Stimulated activated CD4-positive, alpha-beta T cell treated with anti-CD3 and anti-CD28 coated beads, TNF-alpha, amount 100 ng/mL, for 4 hours (primary cell): ENCODE data around the gene LDLRAD3.
"Not testable (repeated sequence)": the region's sequence is repeated elsewhere in the genome, so short reads cannot be mapped to it uniquely, and the experiment has no call there.

ENCODE experiments used
- DNase-seq, 3 experiments: peaks; one replicate each; pipeline ENCODE4 v3.0.0-alpha.2; 2020; ENCODE audit warnings: low read depth in 3 of 3

The LDLRAD3 gene

DNA sequence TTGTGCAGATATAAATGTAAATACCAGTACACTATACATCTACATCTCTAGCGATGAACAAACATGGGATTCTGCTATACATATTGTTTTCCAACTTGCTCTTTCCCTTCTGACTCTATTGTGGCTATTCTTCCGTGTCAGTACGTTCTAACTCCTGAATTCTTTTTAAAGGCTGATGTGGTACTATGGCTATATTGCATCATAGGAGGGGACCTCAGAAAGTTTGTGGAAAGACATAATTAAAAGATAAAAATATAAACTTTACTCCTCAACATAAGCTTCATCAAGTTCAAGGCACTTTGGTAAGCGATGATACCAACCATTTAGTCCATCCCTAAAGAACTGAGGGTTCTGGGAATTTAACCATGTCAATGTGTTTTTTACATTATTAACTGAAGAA, 72.8 kb downstream of the LDLRAD3 start:
- DNase-seq = no peak

DNA sequence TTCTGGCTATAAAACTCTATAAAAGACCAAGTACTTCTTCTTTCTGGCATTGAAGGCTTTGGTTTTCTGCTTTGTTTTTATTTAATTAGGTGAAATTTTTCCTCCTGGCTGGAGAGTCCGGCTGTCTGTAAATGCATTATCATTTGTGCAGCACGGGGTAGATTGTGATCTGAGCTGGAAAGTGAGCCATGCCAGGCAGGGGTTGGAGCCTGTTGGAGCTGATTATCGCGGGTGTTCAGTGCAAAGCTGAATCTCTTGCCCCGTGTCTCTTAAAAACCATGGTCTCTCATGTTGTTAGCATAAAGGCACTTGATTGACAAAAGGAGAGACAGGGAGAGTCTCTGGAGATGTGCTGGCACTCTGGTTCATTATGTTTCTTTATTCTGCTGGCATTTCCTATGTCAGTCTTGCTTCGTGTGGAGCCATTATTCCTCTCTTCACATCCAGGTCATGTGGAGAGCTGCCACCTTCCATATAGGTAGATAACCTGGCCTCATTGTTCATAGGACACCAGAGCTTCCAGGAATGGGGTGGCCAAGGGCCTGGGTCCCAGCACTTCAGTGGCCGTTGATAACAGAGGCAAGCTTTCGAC, 75.2 kb downstream of the LDLRAD3 start:
- no peak for DNase-seq

DNA sequence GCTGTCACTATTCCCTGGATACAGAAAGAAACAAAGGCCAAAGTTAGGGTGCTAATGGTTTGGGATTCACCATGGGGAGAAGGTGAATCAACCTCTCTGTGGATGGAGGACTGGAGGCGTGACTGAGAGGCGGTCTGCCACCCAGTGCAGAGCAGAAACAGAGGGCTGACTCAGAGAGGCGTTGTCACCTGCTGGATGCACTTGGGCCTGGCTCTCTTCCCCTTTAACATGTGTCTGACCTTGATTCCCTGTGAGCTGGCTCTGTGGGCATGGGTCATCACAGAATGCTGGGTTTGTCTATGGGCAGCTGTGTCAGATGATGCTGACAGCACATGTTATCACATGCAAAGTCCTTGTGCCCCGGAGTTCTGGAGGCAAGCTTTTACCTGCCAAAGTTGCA, 75.9 kb downstream of the LDLRAD3 start:
- no peak for DNase-seq

DNA sequence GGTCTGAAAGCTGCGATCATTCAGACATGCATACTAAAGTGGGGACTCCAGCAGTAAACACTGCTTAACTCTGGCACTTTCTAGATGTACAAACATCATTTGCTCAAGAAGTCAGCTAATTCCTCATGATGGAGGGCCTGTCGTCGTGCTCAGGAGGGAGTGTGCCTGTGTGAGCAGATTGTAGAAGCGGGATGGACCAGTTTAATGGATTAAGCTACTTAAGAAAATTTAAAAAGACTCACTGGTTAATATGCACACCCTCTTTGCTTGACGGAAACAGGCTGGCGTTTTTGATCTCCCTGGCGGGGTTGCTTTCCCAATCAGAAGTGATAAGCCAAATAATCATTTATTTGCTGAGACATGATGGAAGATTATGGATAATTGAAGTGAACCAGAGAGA, 79.0 kb downstream of the LDLRAD3 start:
- no peak for DNase-seq

DNA sequence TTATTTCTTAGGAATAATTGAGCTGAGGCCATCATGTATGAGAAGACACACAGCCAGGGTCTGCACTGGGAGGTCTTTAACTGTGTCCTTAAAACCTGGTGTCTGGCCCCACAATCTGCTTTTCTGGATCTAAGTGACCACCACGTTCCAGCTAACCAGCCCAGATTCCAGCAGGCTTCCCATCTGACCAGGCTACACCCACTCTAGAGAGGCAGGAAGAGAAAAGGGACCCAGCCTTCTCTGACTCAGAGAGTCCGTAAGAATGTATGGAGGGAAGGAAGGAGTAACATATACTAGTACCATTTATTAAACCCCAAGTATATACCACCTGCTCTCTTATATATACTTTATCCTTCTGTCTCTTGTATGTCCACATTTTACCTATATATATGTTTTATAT, 80.1 kb downstream of the LDLRAD3 start:
- no peak for DNase-seq

DNA sequence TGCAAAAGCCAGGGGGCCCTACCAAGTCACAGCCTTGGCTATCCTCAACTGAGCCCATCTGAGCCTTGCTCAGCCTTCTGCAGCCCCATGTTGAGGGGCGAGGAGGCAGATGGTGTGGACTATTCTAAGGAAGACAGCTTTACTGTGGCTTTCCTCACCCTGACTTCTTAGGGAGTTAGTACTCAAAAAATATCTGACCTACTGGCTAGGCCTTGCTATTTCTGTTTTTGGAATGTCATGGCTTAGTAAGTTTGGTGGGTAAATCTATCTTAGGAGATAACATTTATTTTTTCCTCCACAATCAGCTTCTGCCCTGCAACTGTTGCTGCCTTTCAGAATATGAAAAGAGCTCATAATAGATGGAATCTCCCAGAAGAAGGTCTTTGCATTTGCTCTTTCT, 80.9 kb downstream of the LDLRAD3 start:
- no peak for DNase-seq

DNA sequence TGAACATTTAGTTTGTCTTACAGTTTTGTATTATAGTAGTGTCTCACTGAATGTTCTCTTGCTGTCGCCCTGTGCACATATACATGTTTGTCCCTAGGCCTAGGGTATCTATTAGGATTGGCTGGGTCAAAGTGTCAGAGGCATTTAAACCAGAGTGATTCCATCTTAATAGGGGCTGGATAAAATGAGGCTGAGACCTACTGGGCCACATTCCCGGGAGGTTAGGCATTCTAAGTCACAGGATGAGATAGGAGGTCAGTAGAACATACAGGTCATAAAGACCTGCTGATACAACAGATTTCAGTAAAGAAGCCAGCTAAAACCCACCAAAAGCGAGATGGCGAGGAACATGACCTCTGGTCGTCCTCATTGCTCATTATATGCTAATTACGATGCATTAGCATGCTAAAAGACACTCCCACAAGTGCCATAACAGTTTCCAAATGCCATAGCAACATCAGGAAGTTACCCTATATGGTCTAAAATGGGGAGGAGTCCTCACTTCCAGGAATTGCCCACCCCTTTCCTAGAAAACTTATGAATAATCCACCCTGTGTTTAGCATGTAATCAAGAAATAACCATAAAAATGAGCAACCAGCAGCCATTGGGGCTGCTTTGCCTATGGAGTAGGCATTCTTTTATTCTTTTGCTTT, 82.6 kb downstream of the LDLRAD3 start:
- no peak for DNase-seq

DNA sequence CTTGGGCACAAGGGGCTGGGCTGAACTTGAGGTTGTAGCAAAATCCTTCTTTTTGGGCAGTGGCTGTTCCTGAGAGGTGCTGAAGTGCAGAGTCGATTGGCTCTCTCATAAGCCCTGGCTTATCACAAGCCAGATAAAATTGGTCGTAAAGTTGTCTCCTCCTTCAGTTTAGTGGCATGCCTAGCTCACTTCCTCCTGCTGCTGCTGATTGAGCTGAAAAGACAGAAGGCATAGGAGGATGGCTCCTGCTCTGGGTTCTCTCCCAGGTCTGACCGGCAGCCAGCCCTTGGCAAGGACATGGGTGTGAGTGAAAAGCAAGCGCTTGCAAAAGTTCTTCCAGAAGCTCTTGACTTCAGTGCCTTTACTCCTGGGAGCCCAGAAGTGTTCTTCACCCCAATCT, 83.9 kb downstream of the LDLRAD3 start:
- DNase-seq = no peak

DNA sequence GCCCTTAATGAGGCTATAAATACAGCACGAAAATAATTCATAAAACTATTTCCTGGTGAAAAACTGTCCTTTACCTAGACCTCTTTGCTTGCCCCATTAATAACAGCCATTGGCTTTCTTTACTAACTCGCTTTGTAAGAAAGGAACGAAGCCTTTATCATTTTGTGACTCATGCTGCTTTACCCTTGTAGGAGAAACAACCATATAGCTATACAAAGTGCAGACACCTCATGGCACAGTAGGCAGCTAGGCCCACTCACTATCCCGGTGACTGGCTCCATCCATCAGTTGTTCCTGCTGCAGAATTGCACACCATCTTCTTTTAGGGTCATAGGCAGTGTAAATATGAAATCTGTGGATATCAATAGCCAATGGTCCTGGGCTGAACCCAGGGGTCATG, 85.8 kb downstream of the LDLRAD3 start:
- no peak for DNase-seq

DNA sequence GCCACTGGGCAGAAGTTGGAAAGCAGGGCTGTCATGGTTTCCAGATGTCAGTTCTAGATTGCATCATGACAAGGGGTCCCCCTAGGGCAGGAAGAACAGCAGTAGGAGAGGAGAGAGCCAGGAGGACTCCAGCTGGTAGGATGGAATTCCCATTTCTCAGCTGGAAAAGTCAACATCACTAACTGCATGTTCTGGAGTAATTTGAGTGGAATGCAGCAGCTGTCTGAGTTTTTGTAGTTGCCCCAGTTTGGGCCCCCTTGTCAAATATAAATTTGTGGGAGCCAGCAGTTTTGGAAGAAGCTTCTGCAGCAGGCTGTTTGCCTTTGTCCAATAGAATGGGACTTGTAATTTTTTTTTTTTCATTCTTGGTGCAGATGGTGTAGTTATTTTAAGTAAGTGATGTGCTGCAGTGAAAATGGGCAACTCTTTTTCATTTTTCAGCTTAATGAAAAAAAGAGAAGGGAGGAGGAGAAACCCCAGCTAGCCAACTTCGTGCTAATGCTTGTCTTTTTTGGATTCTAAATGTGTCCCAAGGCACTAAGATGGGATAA, 86.9 kb downstream of the LDLRAD3 start:
- DNase-seq = no peak

DNA sequence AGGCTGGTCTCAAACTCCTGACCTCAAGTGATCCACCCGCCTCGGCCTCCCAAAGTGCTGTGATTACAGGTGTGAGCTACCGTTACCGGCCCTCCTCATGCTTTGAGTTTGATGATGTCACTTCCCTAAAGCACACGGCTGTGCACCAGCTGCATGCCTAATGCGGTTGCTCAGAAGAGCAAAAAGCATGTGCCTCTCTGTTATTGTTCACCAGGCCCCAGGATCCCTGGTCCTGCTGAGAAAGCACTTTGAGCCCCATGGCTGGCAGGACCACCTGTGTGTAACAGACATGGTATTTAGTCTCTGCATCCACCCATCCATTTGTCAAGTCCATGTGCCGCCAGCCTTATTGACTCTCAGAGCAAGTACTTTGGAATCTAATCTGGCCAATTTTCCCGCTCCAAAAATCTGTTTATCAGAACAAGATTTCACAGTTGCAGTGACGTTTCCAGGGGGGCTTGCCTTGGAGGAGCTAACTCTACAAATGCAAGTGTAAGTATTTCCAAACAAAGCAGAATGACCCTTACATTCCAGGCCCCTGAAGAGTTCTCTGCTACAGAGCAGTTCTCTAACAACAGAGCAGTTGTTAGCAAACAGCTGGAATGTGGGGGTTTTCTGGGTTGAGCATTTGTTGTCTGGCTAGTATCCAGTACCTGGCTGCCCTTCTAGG, 89.4 kb downstream of the LDLRAD3 start:
- DNase-seq = no peak

DNA sequence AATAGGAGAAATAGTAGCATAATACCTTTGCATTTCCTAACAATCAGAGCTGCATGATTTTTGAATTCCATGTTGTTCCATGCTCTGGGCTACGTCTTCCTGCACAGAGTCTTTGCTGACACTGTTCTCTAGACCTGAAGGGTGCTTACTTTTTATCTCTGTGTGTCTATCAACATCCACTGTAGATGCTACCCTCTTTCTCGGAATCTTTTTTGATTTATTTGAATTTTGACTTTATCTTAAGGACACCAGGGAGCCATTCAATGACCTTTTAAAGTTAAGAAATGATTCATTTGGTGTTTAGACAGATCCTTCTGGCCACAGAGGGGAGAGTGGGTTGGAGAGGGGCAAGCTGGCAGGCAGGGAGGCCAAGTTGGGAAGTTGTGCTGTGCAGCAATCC, 90.1 kb downstream of the LDLRAD3 start:
- no peak for DNase-seq

DNA sequence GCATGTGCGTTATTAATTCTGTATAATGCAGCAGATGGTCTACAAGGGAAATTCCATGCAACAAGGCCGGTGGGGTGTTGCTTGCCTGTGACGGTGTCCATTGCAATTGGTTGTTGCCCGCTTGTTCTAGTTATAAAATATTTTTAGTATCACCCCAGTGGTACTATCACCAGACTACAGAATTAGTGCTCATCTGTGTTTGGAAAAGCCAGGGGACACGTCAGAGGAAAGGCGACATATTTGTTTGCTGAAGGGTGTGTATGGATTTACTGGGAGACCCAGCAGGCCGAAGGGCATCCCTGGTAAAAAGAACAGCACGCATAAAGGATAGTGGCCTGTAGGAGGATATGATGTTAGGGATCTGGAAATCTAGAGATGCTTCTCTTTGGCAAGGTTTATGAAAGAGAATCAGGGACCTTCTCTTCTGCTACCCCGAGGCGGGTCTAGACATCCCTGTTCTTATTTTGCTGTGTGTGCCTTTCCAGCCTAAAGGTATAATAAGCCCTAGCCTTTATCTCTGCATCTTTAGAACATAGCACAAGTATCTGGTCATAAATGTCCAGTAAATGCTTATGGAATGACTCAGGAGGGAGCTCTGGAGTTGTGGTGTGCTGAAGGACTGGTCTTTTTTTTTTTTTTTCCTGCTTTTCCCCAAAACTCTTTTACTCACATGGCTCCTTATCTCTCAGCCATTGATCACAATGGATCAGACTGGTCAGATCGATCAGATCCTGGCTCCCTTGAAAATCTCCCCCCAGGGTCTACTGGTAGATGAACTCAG, 90.9 kb downstream of the LDLRAD3 start:
- no peak for DNase-seq

DNA sequence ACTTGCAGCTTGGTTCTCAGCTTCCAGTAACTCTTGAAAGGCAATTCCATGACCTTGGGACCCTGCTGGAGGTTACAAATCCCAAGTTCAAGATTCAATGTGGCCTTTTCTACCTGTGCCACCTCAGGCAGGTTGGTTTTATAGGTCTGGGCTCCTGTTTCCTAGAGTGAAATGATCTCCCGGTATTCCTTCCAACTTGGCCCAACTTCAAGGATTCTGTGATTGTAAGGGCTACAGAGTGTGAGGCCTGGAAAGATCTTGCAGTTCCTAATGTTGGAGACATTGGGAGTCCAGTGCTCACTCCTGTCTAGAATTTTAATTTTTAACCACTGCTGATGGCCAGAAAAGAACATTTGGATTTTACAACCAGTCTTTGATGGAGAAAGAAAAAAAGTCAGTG, 91.6 kb downstream of the LDLRAD3 start:
- no peak for DNase-seq

DNA sequence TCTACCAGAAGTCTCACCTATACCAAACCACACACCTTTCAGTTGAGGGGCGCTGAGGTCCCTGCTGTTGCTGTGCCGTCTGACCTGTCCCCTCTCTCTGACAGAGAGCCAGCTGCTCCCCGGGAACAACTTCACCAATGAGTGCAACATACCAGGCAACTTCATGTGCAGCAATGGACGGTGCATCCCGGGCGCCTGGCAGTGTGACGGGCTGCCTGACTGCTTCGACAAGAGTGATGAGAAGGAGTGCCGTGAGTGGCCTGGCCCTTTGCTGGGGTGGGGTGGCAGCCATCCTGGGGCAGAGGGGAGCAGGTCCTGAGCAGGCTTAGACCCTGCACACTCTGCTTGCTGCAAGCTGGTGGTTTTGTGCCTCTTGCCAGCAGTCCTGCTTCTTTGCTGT, 92.1 kb downstream of the LDLRAD3 start:
- no peak for DNase-seq

DNA sequence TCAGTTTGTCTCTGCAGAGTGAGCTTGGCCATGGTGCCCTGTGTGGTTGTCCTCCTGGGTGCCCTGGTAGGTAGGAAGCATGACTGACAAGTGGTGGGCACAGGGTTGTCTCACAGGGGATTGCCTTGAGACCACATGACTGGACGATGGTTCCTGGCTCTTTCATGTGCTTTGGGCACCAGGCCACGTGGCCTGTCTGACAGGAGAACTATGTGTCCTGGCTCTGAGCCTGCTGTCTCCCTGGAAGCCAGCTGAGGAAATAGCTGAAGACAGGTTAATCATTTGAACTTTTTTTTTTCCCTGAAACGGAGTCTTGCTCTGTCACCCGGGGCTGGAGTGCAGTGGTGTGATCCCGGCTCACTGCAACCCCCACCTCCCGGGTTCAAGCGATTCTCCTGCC, 93.2 kb downstream of the LDLRAD3 start:
- DNase-seq = no peak

DNA sequence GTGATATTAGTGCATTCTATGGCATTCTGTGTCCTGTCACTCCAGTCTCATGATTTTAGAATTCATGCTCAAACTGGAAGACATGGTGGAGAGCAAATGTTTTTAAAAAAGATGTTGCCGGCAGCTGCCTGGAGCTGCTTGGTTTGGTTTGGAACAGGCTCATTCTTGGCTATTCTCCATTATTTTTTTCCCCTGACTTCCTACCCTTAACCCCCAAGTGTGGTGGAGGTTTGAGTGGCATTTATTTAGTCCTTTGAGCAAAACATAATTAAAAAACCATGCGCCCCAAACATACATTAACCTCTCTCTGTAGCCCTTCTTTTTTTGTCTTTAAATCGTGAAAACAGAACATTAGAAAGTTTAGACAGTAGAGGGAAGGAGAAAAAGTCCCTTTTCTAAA, 94.7 kb downstream of the LDLRAD3 start:
- no peak for DNase-seq

DNA sequence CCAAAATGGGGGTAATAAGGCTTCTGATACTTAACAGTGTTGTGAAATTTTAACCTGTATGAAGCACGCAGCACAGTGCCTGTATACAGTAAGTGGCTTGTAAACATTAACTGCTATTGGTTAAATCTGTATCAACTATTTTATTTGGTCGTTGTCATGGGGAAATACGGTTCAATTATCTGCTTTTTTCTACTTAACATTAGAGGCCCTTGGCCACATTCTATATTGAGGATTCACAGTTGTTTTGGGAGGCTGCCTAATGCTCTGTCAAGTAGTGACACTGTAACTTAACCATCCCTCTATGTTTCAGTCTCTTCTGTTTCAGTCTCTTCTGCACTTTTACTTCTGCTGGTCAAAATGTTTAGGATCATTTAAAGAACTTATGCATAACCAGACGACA, 95.6 kb downstream of the LDLRAD3 start:
- DNase-seq = no peak

DNA sequence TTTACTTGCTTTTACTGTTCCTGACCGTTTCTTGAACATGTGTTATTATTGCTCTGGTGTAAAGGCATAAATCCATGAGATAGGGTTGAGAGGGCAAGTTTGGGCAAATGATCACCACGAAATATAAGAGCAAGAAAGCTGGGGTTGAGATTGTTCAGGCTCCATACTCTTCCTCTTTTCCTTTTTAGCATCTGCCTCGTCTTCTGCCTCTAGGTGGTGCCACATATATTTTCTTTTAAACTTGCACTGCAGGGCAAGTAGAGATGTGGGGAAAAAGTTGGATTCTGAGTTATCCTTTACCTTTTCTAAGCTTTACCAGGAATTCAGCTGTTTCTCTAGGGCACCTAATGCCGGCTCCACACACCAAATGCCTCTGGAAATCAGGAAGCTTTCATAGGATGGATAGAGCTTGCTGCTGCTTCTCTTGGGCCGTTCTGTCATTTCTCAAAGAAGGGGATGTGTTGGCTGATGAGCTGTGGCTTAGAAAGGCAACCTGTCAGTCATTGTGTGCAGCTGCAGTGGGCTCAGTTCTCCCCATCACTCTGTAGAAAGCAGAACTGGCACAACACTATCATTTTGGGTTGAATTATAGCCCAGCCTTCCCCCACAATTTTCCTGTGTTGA, 98.2 kb downstream of the LDLRAD3 start:
- DNase-seq = no peak

DNA sequence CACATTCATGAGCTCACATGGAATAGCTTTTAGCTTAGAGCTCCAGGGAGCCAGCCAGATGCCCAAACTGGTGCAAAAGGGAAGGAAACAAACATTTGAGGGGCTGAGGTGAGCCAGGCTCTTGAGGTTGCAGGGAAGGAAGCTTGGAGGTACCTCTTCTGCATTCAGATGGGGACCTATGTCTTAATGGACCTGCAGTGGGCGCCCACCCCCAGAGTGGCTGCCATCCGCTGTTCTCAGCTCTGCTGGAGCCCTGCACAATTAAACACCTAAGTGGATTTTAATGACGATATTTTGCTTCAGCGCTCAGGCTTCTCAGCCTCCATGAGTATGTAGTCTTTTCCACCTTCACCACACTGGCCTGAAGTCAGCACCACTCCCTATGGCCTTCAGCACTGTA, 100.8 kb downstream of the LDLRAD3 start:
- DNase-seq = no peak

DNA sequence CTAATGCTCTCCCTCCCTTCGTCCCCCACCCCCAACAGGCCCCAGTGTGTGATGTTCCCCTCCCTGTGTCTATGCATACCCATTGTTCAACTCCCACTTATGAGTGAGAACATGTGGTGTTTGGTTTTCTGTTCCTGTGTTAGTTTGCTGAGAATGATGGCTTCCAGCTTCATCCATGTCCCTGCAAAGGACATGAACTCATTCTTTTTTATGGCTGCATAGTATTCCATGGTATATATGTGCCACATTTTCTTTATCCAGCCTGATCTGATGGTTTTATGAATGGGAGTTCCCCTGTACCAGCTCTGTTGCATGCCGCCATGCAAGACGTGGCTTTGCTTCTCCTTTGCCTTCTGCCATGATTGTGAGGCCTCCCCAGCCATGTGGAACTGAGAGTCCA, 102.1 kb downstream of the LDLRAD3 start:
- not testable (repeated sequence) for DNase-seq

DNA sequence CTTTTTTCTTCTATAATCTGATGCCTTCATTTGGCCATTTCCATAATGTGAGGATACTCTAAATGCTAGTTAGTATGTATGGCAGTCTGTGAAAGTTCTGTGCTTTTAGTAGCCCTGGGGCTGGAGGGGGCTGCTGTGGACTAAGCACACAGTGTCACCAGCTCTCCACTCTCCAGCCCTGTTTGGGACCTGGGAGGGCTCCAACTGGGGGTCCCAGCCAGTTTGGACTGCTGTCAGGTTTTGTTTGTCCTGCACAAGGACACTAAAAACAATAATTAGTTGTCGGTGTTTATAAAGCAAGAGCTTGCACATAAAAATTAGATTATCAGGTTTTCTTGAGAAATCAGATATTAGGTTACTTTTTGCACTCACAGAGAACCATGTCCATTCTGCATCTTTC, 103.1 kb downstream of the LDLRAD3 start:
- DNase-seq = no peak
